GM19193 (cell line): Measurements from ENCODE around the gene CCL22.

Source experiments
- POLR2A ChIP-seq: IDR thresholded peaks from 4 replicates; pipeline ENCODE4 v1.6.1; 2011; ENCODE audit not compliant: insufficient read depth, insufficient read length; ENCODE audit errors: extremely low read depth

The CCL22 gene

GRCh38 chr16:57392694-57393093 is 34.1 kb downstream of the CCL22 start:
- no peak for TF ChIP-seq POLR2A

GRCh38 chr16:57394444-57394843 is 35.9 kb downstream of the CCL22 start:
- TF ChIP-seq POLR2A: no peak

- TF ChIP-seq POLR2A: no peak
These were observed 36.4 kb downstream of the CCL22 start for GRCh38 chr16:57395026-57395425.

GRCh38 chr16:57396786-57397185 is 38.2 kb downstream of the CCL22 start:
- TF ChIP-seq POLR2A: no peak

DNA sequence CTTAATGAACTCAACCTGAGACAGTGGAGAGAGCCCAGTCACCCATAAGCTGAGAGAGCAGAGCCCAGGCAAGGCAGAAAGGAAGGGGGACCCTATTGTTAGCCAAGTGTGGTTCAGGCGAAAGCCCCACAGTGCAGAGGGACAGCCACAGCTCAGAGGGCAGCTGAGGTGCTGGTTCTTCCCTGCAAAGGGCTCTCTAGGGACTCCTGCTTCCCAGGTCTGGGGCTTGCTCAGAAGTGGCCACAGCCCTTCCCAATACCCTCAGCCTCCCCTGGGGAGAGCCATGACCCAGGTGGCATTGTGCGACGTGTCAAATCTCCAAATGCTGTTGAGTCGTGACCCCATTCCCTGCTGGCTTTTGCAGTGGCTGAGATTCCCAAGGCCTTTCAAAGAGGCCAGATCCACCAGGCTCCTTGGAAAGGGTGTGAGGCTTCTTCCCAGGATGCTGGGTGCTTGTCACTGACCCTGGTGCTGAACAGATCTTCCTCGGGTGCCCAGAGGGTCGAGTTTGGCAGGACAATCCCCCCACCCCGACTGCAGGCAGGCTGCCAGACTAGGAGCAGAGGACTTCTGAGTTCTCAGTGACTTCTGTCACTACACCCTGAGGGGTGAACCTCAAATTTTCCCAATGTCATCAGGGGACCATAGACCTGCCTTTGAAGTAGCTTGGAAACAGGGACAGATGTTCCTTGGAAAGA is 43.5 kb downstream of the CCL22 start:
- no peak for TF ChIP-seq POLR2A

DNA sequence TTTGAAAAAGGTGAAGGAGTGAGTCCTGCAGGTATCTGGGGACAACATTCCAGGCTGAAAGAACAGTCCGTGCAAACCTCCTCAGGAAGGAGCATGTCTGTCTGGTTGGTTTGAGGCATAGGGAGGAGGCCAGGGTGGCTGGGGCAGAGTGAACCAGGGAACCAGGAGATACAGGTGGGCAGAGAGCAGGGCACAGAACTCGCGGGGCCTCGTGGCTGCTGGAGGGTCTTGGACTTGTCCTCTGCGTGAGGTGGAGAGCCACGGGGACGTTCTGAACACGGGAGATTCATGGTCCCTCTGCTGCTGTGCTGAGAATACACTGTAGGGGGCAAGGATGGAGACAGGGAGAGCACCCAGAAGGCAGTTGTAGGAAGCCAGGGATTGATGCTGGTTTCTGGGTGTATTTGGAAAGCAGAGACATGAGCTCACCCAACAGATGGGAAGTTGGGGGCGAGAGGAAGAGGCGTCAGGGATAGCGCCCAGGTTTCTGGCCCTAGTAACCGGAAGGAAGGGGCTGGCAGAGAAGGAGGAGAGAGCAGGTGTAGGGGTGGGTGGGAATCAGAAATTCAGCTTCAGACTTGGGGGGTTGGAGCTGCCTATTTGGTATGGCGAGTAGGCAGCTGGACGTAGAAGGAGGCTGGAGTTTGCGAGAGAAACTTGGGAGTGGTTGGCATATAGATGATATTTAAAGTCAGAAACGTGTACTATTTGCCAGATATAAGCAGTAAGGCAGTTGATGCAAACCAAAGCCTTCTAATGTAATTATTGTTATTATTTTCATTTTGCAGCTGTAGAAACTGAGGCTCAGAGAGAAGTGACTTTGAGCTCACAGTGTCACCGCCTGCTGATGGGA is 45.6 kb downstream of the CCL22 start, which contains the start of gene CCL17:
TSS of gene CCL17 (plus strand) at position 803 of the 853 bp plus-strand sequence. CDS start 9,166 bp downstream, outside the sequence.
- no peak for TF ChIP-seq POLR2A

DNA sequence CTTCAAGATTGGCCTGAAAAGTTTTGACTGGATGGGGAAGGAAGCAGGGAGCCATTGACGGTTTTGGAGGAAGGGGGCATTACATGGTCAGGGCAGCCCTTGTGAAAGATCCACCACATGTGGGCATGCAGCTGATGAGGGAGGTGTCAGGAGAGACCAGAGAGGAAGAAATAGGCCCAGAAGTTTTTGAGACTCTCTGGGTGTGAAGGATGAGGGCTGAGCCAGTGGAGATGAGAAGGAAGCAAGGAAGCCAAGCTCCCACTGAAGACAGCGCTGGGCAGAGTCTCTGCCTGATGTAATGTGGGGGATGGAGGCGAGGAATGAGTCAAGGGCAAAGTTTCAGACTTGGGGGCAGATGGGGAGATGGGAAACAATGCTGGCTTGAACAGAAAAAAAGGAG is 46.5 kb downstream of the CCL22 start:
- TF ChIP-seq POLR2A: no peak

DNA sequence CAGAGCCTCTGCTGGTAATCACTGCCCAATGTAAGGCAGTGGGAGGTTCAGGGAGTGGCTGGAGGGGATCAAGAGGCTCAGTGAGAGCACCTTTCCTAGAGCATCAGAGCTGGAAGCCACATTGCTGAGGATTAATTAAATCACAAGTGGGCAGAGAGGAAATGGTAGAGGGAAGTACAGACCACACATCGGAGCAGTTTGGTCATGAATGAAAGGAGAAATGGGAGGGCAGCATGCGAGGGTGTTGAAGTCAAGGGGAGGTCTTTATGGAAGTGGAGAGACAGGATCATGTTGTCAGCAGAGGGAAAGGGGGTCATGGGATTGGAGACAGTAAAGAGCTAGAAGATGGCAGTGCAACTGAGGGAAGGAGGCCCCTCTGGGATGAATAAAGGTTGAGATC is 48.3 kb downstream of the CCL22 start:
- no peak for TF ChIP-seq POLR2A

- TF ChIP-seq POLR2A: no peak
These were observed 49.2 kb downstream of the CCL22 start for GRCh38 chr16:57407521-57408353.

GRCh38 chr16:57409065-57409464 is 50.5 kb downstream of the CCL22 start:
- no peak for TF ChIP-seq POLR2A

GRCh38 chr16:57409870-57410587 is 51.4 kb downstream of the CCL22 start:
- no peak for TF ChIP-seq POLR2A

DNA sequence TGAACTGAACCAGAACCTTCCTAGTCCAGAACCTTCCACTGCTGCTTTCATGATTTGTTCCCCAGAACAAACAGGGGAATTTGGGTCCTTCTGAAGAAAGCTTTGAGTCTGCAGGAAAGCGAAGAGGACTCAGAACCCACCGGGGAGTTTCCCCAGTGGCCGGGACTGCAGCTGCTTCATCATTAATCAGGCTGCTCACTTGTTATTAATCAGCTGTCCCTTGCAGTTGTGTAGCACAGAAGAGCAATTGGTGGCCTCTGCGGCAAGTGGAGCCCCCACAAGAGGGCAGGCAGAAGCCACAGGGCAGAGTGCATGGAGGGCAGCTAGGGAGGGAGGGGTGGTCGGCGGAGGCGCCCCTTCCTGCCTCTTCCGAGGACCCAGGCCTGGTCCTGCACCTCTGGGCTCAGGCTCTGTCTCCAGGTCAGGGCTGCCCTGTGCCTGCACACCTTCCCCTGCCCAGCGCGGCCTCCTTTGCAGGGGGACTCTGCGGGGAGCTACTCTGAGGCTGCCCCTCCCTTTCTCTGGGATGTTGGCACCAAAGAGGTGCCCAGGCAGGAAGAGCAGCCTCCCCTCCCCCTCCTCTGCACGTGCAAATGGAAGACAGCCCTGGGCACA is 52.9 kb downstream of the CCL22 start:
- TF ChIP-seq POLR2A: no peak

- TF ChIP-seq POLR2A: no peak
These were observed 54.0 kb downstream of the CCL22 start for GRCh38 chr16:57412584-57412983.

- TF ChIP-seq POLR2A: peak; percentile 33
These were observed 54.7 kb downstream of the CCL22 start for GRCh38 chr16:57413301-57413730.

GRCh38 chr16:57413733-57414132 is 55.1 kb downstream of the CCL22 start:
- TF ChIP-seq POLR2A: no peak
